Measurements from ENCODE around the gene ZBED4. TPM values are rescaled to one million over a fixed set of nuclear protein-coding genes. Genes with fewer than 3 reads are reported as not detected.
A peak's percentile ranks its signal among the peaks of the same experiment; 100 is the strongest.

ZBED4 gene
- total RNA-seq, 1 experiment from 2014 or later = 29.2 TPM

DNA sequence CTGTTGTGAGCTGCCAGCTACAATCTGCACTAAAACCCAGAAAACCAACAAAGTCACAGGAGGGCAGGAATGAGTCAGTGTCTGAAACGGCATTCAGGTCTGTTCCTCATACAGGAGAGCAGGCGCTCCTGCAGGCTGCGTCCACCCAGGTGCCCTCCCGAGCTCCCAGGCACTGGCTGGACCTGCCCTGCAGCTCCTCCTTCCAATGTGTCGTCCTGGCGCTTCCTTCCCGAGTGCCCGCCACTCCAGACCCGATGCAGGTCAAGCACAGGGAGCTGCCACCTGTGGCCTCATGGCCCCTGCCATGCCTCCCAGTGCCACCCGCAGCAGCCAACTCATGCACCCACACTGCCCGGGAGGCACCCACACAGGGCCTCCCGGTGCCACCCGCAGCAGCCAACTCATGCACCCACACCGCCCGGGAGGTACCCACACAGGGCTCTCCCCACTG, 38.0 kb upstream of the ZBED4 start:
- no peaks in the 10 kb centered on the region for H3K9me3 Mint-ChIP-seq

DNA sequence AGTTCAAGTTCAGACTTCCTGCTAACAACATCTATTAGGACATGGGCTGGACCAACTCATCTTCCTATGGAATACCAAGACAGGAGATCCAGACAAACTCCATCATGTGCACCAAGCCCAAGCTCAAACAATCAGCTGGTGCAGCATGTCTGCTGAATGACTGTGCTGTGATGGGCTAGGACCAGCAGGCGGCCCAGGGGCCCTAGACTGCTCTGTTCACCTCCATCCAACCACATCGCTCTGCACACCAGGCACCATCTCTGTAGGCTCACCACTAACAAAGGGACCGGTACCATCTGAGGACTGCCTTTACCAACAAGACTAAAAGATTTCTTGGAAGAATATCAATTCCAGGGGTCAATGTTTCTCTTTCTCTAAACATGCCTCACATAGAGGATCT, 36.3 kb upstream of the ZBED4 start:
- no peaks in the 10 kb centered on the region for H3K27me3 Mint-ChIP-seq (ENCODE audit: low read depth)
- ChIA-PET CTCF (no interaction called here), POLR2A (no interaction called here)
- H3K36me3 Mint-ChIP-seq = peaks cover 62% of the 10 kb centered on the region
- TF ChIP-seq, protein P1, sequence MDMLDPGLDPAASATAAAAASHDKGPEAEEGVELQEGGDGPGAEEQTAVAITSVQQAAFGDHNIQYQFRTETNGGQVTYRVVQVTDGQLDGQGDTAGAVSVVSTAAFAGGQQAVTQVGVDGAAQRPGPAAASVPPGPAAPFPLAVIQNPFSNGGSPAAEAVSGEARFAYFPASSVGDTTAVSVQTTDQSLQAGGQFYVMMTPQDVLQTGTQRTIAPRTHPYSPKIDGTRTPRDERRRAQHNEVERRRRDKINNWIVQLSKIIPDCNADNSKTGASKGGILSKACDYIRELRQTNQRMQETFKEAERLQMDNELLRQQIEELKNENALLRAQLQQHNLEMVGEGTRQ (CRISPR knock-in tag; IDR thresholded peaks at IDR 0.05) = no peak
- H3K4me1 Mint-ChIP-seq = no peaks in the 10 kb centered on the region
- DNase-seq (ENCODE audit: low spot score) = no peak
- no peak overlapping the region for H3K4me3 Mint-ChIP-seq
- ATAC-seq = no peak
- H3K27ac Mint-ChIP-seq = peak overlapping the region; percentile 11; the same call in 1 of the 2 replicates
- no peaks in the 10 kb centered on the region for H3K9me3 Mint-ChIP-seq

More for the DNA sequence above, 38.0 kb upstream of the ZBED4 start:
- POLR2A ChIA-PET = no interaction called here
- Mint-ChIP-seq H3K27ac (peak overlapping the region; percentile 36; the same call in 1 of the 2 replicates), H3K4me1 (no peaks in the 10 kb centered on the region), H3K27me3 (ENCODE audit: low read depth) (no peaks in the 10 kb centered on the region), H3K36me3 (peaks cover 53% of the 10 kb centered on the region), H3K4me3 (no peak overlapping the region)
- CTCF ChIA-PET = no interaction called here
- DNase-seq (ENCODE audit: low spot score) (no peak), ATAC-seq (no peak)
- TF ChIP-seq, protein P2, sequence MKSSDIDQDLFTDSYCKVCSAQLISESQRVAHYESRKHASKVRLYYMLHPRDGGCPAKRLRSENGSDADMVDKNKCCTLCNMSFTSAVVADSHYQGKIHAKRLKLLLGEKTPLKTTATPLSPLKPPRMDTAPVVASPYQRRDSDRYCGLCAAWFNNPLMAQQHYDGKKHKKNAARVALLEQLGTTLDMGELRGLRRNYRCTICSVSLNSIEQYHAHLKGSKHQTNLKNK (CRISPR knock-in tag; IDR thresholded peaks at IDR 0.05) = no peak
- TF ChIP-seq GABPB1 (CRISPR knock-in tag; IDR thresholded peaks at IDR 0.05) (no peak), TCF7 (CRISPR knock-in tag; IDR thresholded peaks at IDR 0.05; ENCODE audit: low read depth) (no peak), ZNF232 (CRISPR knock-in tag; IDR thresholded peaks at IDR 0.05) (no peak), CREB1 (CRISPR knock-in tag; IDR thresholded peaks at IDR 0.05) (no peak), ZNF317 (CRISPR knock-in tag; IDR thresholded peaks at IDR 0.05; ENCODE audit: borderline replicate concordance, low read depth) (no peak), ZNF416 (CRISPR knock-in tag; IDR thresholded peaks at IDR 0.05) (no peak)
- TF ChIP-seq, protein P3, sequence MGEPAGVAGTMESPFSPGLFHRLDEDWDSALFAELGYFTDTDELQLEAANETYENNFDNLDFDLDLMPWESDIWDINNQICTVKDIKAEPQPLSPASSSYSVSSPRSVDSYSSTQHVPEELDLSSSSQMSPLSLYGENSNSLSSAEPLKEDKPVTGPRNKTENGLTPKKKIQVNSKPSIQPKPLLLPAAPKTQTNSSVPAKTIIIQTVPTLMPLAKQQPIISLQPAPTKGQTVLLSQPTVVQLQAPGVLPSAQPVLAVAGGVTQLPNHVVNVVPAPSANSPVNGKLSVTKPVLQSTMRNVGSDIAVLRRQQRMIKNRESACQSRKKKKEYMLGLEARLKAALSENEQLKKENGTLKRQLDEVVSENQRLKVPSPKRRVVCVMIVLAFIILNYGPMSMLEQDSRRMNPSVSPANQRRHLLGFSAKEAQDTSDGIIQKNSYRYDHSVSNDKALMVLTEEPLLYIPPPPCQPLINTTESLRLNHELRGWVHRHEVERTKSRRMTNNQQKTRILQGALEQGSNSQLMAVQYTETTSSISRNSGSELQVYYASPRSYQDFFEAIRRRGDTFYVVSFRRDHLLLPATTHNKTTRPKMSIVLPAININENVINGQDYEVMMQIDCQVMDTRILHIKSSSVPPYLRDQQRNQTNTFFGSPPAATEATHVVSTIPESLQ (CRISPR knock-in tag; IDR thresholded peaks at IDR 0.05) = no peak
- TF ChIP-seq, protein P4, sequence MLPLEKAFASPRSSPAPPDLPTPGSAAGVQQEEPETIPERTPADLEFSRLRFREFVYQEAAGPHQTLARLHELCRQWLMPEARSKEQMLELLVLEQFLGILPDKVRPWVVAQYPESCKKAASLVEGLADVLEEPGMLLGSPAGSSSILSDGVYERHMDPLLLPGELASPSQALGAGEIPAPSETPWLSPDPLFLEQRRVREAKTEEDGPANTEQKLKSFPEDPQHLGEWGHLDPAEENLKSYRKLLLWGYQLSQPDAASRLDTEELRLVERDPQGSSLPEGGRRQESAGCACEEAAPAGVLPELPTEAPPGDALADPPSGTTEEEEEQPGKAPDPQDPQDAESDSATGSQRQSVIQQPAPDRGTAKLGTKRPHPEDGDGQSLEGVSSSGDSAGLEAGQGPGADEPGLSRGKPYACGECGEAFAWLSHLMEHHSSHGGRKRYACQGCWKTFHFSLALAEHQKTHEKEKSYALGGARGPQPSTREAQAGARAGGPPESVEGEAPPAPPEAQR (CRISPR knock-in tag; IDR thresholded peaks at IDR 0.05) = no peak

DNA sequence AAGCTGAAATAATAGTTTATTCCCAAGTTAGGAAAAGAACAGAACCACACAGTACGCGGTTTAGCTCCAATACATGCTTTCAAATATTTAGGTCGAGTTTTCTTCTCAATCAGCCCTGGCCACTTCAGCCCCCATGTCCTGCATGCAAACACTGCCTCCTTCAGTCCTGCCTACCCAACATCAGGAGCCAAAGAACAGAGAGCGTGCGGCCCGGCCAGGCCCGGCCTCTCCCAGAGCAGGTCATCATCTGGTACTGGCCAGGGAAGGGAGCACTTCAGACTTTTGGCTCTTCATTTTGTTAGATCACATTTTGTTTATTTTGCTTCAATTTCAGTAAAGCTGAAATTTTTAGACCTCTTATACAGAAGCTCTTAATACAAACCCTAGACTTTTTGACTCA, 32.7 kb upstream of the ZBED4 start:
- DNase-seq (ENCODE audit: low spot score) (no peak), ATAC-seq (no peak)
- H3K4me1 Mint-ChIP-seq = peaks cover 16% of the 10 kb centered on the region
- peaks cover 77% of the 10 kb centered on the region for H3K36me3 Mint-ChIP-seq
- no peaks in the 10 kb centered on the region for H3K27me3 Mint-ChIP-seq (ENCODE audit: low read depth)
- no peaks in the 10 kb centered on the region for H3K9me3 Mint-ChIP-seq
- no peak overlapping the region for H3K4me3 Mint-ChIP-seq
- ChIA-PET CTCF (no interaction called here), POLR2A (no interaction called here)
- H3K27ac Mint-ChIP-seq = no peak overlapping the region
- TF ChIP-seq, protein P1 (CRISPR knock-in tag; IDR thresholded peaks at IDR 0.05) = no peak
- TF ChIP-seq ZBTB21 (CRISPR knock-in tag; IDR thresholded peaks at IDR 0.05; ENCODE audit: borderline replicate concordance) (no peak), PRRX2 (CRISPR knock-in tag; IDR thresholded peaks at IDR 0.05) (no peak), TEAD4 (CRISPR knock-in tag; IDR thresholded peaks at IDR 0.05) (no peak), SP1 (CRISPR knock-in tag; conservative IDR thresholded peaks at IDR 0.05) (no peak)
- TF ChIP-seq, protein P5, sequence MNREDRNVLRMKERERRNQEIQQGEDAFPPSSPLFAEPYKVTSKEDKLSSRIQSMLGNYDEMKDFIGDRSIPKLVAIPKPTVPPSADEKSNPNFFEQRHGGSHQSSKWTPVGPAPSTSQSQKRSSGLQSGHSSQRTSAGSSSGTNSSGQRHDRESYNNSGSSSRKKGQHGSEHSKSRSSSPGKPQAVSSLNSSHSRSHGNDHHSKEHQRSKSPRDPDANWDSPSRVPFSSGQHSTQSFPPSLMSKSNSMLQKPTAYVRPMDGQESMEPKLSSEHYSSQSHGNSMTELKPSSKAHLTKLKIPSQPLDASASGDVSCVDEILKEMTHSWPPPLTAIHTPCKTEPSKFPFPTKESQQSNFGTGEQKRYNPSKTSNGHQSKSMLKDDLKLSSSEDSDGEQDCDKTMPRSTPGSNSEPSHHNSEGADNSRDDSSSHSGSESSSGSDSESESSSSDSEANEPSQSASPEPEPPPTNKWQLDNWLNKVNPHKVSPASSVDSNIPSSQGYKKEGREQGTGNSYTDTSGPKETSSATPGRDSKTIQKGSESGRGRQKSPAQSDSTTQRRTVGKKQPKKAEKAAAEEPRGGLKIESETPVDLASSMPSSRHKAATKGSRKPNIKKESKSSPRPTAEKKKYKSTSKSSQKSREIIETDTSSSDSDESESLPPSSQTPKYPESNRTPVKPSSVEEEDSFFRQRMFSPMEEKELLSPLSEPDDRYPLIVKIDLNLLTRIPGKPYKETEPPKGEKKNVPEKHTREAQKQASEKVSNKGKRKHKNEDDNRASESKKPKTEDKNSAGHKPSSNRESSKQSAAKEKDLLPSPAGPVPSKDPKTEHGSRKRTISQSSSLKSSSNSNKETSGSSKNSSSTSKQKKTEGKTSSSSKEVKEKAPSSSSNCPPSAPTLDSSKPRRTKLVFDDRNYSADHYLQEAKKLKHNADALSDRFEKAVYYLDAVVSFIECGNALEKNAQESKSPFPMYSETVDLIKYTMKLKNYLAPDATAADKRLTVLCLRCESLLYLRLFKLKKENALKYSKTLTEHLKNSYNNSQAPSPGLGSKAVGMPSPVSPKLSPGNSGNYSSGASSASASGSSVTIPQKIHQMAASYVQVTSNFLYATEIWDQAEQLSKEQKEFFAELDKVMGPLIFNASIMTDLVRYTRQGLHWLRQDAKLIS (CRISPR knock-in tag; IDR thresholded peaks at IDR 0.05; ENCODE audit: borderline replicate concordance) = no peak
- TF ChIP-seq, protein P6, sequence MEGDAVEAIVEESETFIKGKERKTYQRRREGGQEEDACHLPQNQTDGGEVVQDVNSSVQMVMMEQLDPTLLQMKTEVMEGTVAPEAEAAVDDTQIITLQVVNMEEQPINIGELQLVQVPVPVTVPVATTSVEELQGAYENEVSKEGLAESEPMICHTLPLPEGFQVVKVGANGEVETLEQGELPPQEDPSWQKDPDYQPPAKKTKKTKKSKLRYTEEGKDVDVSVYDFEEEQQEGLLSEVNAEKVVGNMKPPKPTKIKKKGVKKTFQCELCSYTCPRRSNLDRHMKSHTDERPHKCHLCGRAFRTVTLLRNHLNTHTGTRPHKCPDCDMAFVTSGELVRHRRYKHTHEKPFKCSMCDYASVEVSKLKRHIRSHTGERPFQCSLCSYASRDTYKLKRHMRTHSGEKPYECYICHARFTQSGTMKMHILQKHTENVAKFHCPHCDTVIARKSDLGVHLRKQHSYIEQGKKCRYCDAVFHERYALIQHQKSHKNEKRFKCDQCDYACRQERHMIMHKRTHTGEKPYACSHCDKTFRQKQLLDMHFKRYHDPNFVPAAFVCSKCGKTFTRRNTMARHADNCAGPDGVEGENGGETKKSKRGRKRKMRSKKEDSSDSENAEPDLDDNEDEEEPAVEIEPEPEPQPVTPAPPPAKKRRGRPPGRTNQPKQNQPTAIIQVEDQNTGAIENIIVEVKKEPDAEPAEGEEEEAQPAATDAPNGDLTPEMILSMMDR (IDR thresholded peaks at IDR 0.05) = no peak
- TF ChIP-seq, protein P7, sequence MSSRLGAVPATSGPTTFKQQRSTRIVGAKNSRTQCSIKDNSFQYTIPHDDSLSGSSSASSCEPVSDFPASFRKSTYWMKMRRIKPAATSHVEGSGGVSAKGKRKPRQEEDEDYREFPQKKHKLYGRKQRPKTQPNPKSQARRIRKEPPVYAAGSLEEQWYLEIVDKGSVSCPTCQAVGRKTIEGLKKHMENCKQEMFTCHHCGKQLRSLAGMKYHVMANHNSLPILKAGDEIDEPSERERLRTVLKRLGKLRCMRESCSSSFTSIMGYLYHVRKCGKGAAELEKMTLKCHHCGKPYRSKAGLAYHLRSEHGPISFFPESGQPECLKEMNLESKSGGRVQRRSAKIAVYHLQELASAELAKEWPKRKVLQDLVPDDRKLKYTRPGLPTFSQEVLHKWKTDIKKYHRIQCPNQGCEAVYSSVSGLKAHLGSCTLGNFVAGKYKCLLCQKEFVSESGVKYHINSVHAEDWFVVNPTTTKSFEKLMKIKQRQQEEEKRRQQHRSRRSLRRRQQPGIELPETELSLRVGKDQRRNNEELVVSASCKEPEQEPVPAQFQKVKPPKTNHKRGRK (CRISPR knock-in tag; IDR thresholded peaks at IDR 0.05; ENCODE audit: borderline replicate concordance) = no peak
- TF ChIP-seq, protein P8, sequence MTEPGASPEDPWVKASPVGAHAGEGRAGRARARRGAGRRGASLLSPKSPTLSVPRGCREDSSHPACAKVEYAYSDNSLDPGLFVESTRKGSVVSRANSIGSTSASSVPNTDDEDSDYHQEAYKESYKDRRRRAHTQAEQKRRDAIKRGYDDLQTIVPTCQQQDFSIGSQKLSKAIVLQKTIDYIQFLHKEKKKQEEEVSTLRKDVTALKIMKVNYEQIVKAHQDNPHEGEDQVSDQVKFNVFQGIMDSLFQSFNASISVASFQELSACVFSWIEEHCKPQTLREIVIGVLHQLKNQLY (CRISPR knock-in tag; IDR thresholded peaks at IDR 0.05) = no peak
